Upper lobe of right lung (tissue), 1 donor: ENCODE data around the gene ATR. TPM values are rescaled to one million over a fixed set of nuclear protein-coding genes. Genes with fewer than 3 reads are reported as not detected.
"Not testable (repeated sequence)": the region's sequence is repeated elsewhere in the genome, so short reads cannot be mapped to it uniquely, and the experiment has no call there.

ENCODE experiments used
- ATAC-seq: fragments of 200-7000 bp; cut with Tn5 transposase; one replicate; pipeline ENCODE4 v1.9.1; 2020; ENCODE audit warnings: mild to moderate bottlenecking, moderate library complexity
- DNase-seq: peaks from one replicate; pipeline ENCODE4 v3.0.0-alpha.2; 2020
- H3K27ac ChIP-seq: fragments of 200-600 bp; one replicate; pipeline ENCODE4 v1.8.0; 2022
- H3K27me3 ChIP-seq: fragments of 200-600 bp; one replicate; pipeline ENCODE4 v1.8.0; 2022; ENCODE audit warnings: mild to moderate bottlenecking
- H3K36me3 ChIP-seq: fragments of 200-600 bp; one replicate; pipeline ENCODE4 v1.8.0; 2022
- H3K4me1 ChIP-seq: fragments of 200-600 bp; one replicate; pipeline ENCODE4 v1.8.0; 2022
- H3K4me3 ChIP-seq: fragments of 200-600 bp; one replicate; pipeline ENCODE4 v1.8.0; 2022; ENCODE audit warnings: mild to moderate bottlenecking
- H3K9me3 ChIP-seq: fragments of 200-600 bp; one replicate; pipeline ENCODE4 v1.8.0; 2022
- intact Hi-C: fragments of 100-400 bp; cut with DNase I; formaldehyde crosslinking; loops from one replicate; pipeline ENCODE4 v1.11.0; 2022
- total RNA-seq: library from RNA; stranded (reverse); fragmentation: NEBNext Ultra II Directional; extraction: Animal tissue kit (Norgen Biotek cat#: 25700); gene quantifications from one replicate; pipeline ENCODE4 v1.2.1, GENCODE V29; 2021
- TF ChIP-seq, protein P1 (sequence below): fragments of 200-600 bp; IDR thresholded peaks from one replicate; pipeline ENCODE4 v1.8.0; 2022; ENCODE audit warnings: antibody characterized with exemption
- donor health status: DM: no; HTN: yes; CAD: no; lungs with severe emphysema.

Gene ATR
- total RNA-seq, 1 donor from 2014 or later: 23.0 TPM

DNA sequence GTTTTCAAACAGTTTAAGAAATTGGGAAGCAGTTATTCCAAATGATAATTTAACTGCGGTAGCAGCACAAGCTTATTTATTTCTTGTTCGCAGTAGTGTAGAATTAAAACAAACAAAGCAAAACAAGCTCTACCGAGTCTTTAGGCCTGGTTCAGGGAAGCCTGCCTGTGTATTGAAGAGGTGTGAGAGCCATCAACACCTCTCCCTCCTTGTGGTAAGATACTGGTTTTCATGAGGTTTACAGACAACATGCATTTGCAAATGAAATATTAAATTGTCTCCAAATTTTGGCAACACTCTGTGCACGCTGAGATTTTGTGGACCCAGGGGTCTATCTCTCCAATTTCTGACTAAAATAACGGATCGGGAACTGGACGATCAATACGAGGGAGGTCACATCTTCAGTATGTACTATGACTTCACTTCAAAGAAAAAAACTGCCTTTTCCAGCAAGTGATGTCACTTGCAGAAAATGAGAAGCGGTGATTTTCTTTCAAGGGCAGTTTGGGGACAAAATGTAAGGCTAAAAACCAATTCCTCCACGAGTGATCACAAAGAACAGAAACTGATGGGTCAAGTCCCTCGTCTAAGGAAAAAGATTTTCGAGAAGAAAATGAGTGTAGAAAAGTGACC is 721 bp downstream of the ATR start:
- Histone ChIP-seq H3K27me3 (no peaks in the 10 kb centered on the region), H3K4me1 (peaks cover 21% of the 10 kb centered on the region), H3K27ac (peak overlapping the region; percentile 97), H3K9me3 (no peaks in the 10 kb centered on the region), H3K36me3 (no peaks in the 10 kb centered on the region), H3K4me3 (peak overlapping the region; percentile 98)
- ATAC-seq: no peak
- intact Hi-C loops: no loop called here
- no peak for DNase-seq
- TF ChIP-seq, protein P1, sequence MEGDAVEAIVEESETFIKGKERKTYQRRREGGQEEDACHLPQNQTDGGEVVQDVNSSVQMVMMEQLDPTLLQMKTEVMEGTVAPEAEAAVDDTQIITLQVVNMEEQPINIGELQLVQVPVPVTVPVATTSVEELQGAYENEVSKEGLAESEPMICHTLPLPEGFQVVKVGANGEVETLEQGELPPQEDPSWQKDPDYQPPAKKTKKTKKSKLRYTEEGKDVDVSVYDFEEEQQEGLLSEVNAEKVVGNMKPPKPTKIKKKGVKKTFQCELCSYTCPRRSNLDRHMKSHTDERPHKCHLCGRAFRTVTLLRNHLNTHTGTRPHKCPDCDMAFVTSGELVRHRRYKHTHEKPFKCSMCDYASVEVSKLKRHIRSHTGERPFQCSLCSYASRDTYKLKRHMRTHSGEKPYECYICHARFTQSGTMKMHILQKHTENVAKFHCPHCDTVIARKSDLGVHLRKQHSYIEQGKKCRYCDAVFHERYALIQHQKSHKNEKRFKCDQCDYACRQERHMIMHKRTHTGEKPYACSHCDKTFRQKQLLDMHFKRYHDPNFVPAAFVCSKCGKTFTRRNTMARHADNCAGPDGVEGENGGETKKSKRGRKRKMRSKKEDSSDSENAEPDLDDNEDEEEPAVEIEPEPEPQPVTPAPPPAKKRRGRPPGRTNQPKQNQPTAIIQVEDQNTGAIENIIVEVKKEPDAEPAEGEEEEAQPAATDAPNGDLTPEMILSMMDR: no peak

GRCh38 chr3:142576792-142577191 is 1.7 kb downstream of the ATR start:
- no peak for ATAC-seq
- Histone ChIP-seq H3K27me3 (no peaks in the 10 kb centered on the region), H3K36me3 (no peaks in the 10 kb centered on the region), H3K4me1 (peaks cover 21% of the 10 kb centered on the region), H3K4me3 (no peak overlapping the region), H3K9me3 (no peaks in the 10 kb centered on the region), H3K27ac (no peak overlapping the region)
- DNase-seq: no peak
- TF ChIP-seq, protein P1: no peak
- intact Hi-C loops: no loop called here

DNA sequence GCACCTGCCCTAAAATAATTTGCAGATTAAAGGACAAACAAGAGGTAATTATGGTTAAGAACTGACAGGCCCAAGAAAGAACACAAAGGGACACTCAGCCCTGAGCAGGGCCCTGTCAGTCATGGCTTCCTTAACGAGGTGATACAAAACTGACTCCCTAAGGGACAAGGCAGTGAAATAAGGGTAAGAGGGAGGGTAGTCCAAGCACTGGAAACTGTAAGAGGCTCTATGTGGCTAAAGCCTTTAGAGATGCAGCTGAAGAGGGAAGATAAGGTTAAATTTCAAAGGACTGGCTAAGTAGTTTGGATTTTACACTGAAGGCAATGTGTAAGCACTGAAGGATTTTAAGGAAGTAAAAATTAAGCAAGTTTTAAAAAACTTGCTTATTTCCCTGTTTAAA is 3.9 kb downstream of the ATR start:
- H3K4me3 ChIP-seq: no peak overlapping the region
- H3K27me3 ChIP-seq: no peaks in the 10 kb centered on the region
- TF ChIP-seq, protein P1: no peak
- intact Hi-C loops: no loop called here
- DNase-seq (no peak), ATAC-seq (no peak)
- peaks cover 20% of the 10 kb centered on the region for H3K4me1 ChIP-seq
- peaks cover 5% of the 10 kb centered on the region for H3K36me3 ChIP-seq
- H3K9me3 ChIP-seq: no peaks in the 10 kb centered on the region
- no peak overlapping the region for H3K27ac ChIP-seq

DNA sequence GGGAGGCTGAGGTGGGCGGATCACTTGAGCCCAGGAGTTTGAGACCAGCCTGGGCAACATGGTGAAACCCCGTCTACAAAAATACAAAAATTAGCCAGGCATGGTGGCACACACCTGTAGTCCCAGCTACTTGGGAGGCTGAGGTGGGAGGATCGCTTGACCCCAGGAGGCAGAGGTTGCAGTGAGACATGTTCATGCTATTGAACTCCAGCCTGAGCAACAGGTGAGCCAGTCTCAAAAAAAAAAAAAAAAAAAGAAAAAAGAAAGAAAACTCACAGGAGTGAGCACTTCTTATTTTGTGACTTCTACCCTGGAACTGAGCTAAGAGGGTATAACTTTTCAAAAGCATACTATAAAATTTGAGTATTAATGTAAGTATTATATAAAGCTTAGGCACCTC is 4.3 kb downstream of the ATR start:
- H3K4me3 ChIP-seq, ATAC-seq, H3K36me3 ChIP-seq, H3K27me3 ChIP-seq, H3K27ac ChIP-seq, DNase-seq, intact Hi-C loops, H3K9me3 ChIP-seq: not testable (repeated sequence)
- H3K4me1 ChIP-seq: peaks cover 16% of the 10 kb centered on the region

- intact Hi-C loops, H3K27ac ChIP-seq, ATAC-seq, H3K9me3 ChIP-seq, H3K27me3 ChIP-seq, DNase-seq, H3K4me3 ChIP-seq, H3K4me1 ChIP-seq: not testable (repeated sequence)
- peaks cover 18% of the 10 kb centered on the region for H3K36me3 ChIP-seq
Measured at GRCh38 chr3:142569422-142569821, 9.1 kb downstream of the ATR start.

DNA sequence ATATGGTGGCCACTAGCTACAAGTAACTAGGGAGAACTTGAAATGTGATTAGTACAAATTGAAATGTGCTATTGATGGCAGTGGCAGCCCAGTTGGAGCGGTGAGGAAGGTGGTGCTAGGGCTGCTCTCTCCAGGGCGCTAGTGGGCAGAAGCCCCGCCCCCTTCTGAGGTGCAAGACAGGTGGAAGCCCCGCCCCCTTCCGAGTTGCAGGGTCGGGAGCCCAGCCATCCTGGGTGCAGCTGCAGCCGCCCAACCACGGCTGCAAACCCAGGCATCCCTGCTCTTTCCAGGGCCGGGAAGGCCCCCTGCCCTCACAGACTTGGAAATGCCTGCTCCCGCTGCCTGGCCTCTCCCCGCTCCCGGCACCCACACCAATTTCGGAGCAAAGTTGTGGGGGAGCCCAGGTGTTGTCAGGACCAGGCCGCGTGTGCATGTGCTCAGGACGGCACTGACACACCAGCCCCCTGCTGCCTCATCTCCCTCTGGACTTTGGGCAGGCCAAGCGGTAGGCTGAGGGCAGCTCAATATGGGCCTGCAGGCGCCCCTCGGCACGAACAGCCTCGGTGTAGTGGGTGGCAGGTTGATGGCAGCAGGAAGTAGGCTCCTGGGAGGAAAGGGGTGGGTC is 10.0 kb downstream of the ATR start:
- ATAC-seq (peak; percentile 31), DNase-seq (no peak)
- Histone ChIP-seq H3K4me1 (no peaks in the 10 kb centered on the region), H3K9me3 (no peaks in the 10 kb centered on the region), H3K4me3 (no peak overlapping the region), H3K27me3 (no peaks in the 10 kb centered on the region), H3K27ac (no peak overlapping the region), H3K36me3 (peaks cover 26% of the 10 kb centered on the region)
- intact Hi-C loops: no loop called here
- TF ChIP-seq, protein P1: no peak
